ENCODE data around the gene TFB2M.
"Not testable (repeated sequence)": the region's sequence is repeated elsewhere in the genome, so short reads cannot be mapped to it uniquely, and the experiment has no call there.

TFB2M gene

DNA sequence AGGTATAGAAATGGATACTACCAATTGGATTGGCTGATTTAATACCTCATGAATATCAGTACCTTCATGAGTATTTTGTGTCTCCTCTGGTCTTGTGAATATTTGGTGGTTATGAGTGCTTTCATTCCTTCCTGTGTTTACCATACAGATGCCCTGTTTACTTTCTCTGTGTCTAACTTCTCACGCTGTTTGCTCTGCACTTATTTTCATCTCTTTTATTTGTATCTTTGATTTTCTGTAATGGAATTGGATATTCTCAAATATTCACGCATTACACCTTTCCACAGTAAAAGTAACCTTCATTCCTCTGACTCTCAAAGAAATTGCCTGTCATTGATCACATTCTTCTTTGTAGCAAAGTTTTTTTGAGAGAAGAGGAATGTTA is 17.0 kb upstream of the TFB2M start:
- DNase-seq (ENCODE audit: low spot score) = no peak

DNA sequence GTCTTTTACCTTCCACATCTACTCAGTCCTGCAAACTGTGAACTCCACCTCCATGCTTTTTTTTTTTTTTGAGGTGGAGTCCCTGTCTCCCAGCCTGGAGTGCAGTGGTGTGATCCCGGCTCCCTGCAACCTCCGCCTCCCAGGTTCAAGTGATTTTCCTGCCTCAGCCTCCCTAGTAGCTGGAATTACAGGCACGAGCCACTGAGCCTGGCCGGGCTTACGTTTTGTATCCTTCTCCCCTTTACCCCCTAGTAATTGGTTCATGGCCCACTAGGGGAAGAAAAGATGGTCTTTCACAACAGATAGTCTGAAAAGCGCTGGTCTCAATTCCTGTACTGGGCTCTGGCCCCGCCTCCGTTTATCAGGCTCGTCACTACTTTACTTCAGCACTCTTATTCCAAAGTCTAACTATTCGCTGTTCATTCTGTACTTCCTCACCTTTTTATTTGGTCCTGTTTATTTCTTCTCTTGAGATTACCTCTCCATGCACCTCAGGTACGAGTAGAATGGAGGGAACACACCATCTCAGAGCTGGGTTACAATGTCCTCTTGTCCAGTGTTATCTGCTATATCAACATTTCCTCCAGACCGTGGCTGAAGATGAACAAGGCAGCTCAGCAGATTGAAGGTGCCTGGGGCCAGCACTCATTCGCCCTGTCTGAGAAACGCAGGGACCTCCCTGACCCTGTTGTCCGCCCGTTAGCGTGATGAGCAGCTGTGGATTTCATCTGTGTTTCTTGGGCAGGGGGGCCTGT is 16.4 kb upstream of the TFB2M start:
- no peak for DNase-seq (ENCODE audit: low spot score)

DNA sequence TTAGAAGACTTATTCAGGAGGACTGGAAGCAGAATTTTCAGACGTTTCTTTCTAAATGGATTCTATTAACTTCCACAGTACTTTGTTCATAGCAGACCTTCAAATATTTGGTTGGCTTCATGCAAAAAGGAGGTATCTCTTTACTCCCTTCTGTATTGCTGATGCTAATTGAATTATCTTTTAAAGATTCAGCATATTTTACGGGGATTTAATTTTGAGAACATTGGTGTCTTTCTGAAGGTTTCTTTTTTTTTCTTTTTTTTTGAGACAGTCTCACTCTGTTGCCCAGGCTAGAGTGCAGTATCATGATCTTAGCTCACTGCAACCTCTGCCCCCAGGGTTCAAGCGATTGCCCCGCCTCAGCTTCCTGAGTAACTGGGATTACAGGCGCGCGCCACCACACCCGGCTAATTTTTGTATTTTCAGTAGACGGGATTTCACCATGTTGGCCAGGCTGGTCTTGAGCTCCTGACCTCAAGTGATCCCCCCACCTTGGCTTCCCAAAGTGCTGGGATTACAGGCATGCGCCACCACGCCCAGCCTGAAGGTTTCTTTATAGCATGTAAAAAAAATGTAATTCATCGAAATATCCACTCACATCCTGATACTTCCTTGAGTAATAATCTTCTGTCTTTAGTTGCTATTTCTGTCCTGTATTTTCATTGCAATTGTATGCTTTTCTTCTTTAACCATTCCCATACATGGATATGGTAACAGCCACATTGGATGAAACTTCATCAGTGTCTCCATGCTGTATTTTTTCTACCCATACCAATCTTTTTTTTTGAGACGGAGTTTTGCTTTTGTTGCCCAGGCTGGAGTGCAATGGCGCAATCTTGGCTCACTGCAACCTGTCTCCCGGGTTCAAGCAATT is 14.7 kb upstream of the TFB2M start:
- no peak for DNase-seq (ENCODE audit: low spot score)

DNA sequence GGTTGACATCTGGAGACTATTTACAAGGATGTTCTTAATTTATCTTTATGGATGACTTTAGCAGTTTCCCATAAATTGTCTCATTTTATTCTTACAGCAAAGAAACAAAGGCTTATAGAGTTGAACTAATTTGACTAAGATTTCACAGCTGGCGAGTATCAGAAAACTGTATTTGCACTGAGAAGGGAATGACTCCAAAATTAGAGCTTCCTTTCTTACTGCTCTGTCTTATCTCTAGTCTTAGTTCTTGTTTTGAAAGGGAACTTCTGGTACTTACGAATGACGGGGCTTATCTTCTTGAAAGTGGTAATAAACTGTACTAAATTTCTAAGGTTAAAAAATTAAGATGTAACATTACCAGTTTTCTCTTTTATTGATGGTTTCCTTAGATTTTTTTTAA is 13.8 kb upstream of the TFB2M start:
- DNase-seq (ENCODE audit: low spot score) = no peak

GRCh38 chr1:246577720-246578106 is 11.7 kb upstream of the TFB2M start:
- DNase-seq (ENCODE audit: low spot score) = no peak

DNA sequence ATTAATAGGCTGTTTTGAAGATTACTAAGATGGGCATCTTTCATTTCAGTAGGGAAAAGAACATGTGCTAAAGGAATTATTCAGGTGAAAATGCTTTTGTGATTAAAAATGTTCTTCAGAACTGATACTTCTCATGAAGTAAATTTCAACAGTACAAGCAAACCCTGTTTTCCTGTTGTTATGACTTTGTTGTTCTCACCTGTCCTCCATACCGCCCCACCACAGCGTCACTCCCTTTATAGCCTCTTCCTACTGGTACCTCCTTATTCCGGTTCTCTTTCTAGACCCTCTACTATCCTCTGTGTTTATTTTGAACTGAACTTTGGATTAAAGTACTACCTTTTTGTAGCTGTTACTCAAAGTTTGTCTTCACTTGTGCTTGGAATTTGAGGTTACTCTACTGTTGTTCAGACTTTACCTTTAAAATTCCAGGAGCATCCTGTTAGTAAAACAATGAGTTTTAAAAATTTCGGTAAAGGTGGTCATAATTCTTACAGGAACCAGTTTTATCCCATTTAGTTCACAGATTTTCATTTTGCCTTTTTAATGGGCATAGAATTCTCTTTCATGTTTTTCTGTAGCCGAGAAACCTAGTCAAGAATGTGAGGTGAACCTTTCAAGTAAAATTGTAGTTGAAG is 11.1 kb upstream of the TFB2M start:
- DNase-seq (ENCODE audit: low spot score) = no peak

DNA sequence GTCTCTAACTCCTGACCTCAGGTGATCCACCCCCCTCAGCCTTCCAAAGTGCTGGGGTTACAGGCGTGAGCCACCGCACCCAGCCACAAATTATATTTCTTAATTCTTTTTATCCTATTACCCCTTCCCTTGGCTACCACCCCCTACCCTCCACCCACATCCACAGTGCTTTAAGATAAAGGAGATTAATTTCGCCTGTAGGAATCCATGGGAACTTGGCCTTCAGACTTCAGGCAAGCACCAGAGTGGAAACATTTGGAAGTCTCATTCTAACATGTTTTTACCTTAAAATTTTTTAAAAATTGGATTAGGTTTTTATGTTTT is 10.6 kb upstream of the TFB2M start:
- DNase-seq (ENCODE audit: low spot score) = no peak

- no peak for DNase-seq (ENCODE audit: low spot score)
Measured at GRCh38 chr1:246573491-246573890, 7.4 kb upstream of the TFB2M start.

DNA sequence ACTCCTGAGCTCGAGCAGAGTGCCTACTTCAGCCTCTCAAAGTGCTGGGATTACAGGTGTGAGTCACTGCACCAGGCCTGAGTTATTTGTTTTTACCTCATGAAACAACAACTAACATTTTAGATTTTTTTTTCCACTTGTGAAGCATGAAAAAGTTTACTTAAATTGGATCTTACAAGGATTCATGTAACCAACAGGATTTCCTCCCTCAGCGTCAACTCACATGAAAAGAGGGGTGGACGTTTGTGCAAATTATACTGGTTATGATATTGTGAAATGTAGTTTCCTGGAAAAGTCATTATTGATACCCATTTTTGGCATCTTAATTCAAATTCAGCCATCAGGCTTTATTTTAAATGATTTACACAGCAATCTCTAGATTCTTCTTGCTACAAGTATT is 6.7 kb upstream of the TFB2M start:
- DNase-seq (ENCODE audit: low spot score) = no peak

GRCh38 chr1:246571953-246572352 is 5.9 kb upstream of the TFB2M start:
- DNase-seq (ENCODE audit: low spot score) = no peak

- DNase-seq (ENCODE audit: low spot score) = not testable (repeated sequence)
Measured at GRCh38 chr1:246571309-246571708, 5.2 kb upstream of the TFB2M start.

GRCh38 chr1:246569248-246570238 is 3.5 kb upstream of the TFB2M start:
- no peak for DNase-seq (ENCODE audit: low spot score)

- DNase-seq (ENCODE audit: low spot score) = no peak
Measured at GRCh38 chr1:246567646-246568235, 1.7 kb upstream of the TFB2M start.

DNA sequence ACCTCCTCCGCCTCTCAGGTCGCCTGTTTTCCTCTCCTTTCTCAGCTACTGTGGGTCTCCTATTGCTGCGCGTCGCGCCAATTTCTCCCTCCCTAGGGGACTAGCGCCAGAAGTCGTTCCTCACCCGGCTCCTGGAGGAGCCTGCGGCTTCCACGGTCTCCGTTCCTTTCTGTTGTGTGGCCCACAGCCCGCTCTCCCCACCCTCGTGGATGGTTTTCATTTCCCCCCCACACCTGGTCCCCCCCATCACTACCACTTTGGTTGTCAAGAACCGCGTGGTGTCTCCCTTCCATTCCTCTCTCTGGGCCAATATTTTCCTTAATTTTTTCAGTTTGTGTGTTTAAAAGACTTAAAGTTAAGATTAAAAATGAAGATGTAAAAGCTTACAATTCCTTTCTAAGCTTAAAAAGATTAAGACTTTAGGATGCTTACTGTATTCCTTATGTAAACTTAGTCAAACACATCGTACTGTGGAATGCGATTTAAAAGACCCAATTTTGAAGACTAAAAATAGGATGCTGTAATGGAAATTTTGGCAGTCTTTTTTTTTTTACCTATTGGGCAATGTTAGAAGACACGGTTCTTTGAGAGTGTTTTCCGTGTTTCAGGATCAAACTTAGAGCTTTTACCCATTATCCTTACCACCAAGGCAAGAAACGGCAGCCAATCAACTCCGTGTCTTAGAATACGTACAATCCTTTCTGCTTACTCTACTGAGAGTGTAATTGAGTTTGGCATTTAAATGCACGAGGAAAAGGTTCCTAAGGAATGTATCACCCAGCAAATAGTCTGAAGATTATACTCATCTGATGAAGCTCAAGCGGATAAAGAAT is 968 bp upstream of the TFB2M start:
- no peak for DNase-seq (ENCODE audit: low spot score)

DNA sequence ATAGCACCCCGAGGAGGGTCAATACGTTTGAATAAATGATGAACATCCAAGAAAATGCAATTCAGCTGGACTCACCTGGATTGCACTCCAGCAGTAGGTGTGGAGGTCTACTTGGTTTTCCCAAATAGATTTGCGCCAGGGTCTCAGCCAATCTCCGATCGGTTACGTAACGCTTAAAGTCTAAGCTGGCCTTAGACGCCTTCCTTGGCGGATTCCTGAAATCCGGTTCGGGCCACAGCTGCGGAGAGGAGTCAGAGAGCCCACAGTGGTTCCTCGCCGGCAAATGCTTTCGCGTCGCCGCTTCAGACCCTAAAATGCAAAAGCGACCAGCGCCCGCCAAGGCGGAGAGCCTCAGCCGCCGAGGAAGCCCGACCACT is 322 bp downstream of the TFB2M start:
- no peak for DNase-seq (ENCODE audit: low spot score)

DNA sequence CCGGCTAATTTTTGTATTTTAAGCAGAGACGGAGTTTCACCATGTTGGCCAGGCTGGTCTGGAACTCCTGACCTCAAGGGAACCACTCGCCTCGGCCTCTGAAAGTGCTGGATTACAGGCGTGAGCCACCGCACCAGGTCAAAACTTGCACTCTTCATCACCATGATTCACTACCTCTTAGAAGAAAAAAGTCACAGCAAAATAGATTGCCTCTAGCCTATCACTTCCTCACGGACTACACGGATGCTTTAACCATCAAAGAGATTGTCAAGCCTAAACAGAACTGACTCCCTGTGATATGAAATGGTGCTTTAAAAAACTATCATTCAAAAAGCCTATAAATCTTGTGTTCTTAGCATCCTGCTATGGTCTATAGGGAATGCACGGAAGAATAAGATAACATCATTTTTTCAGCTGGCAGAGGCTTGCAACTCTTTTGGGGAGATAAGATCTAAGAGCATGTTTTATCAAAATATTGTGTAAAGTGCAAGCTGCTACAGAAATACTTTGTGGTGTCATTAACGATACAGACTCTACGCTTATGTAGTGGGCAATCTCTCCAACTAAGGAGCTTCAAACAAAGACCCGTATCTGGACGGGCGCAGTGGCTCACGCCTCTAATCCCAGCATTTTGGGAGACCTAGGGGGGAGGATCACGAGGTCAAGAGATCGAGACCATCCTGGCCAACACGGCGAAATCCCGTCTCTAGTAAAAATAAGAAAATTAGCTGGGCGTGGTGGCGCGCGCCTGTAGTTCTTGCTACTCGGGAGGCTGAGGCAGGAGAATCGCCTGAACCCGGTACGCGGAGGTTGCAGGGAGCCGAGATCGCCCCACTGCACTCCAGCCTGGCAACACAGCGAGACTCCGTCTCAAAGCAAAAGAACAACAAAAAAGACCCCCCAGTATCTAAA is 966 bp downstream of the TFB2M start:
- no peak for DNase-seq (ENCODE audit: low spot score)

DNA sequence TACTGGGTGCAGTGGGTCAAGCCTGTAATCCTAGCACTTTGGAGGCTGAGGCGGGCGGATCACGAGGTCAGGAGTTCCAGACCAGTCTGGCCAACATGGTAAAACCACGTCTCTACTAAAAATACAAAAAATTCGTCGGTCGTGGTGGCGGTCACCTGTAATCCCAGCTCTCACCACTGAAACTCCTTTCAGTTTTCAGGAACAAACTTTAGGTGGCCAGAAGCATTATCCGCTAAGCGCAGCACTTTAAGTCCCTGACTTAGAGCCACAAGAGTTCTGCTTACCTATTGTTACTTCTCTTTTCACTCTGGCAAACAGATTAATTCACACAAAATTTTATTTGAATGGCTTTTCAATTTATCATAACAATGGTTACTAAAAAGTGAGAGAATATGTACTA is 5.2 kb downstream of the TFB2M start:
- DNase-seq (ENCODE audit: low spot score) = not testable (repeated sequence)

GRCh38 chr1:246559310-246559709 is 6.8 kb downstream of the TFB2M start:
- DNase-seq (ENCODE audit: low spot score) = no peak

GRCh38 chr1:246558041-246558440 is 8.0 kb downstream of the TFB2M start:
- no peak for DNase-seq (ENCODE audit: low spot score)

- DNase-seq (ENCODE audit: low spot score) = no peak
Measured at GRCh38 chr1:246554201-246554600, 11.9 kb downstream of the TFB2M start.
